ENCODE data around the gene IL4R. TPM values are rescaled to one million over a fixed set of nuclear protein-coding genes. Genes with fewer than 3 reads are reported as not detected.

The IL4R gene
- total RNA-seq, 1 experiment from 2014 or later, result 28.6 TPM

DNA sequence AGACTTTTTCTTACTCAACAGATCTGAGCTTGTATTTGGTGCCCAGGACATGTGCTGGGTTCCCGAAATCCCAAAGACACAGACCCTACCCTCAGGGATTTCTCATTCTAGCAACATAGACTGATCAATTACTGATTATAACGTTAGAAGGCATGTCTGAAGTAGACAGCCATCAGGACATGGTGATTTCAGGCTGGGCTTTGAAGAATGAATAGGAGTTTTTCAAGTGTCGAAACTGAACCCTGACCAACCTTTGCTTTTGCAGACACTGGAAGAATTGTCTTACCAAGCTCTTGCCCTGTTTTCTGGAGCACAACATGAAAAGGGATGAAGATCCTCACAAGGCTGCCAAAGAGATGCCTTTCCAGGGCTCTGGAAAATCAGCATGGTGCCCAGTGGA, 48.2 kb downstream of the IL4R start:
- H3K9ac ChIP-seq (ENCODE audit: extremely low read depth, insufficient read length, low read length), result no peak overlapping the region
- H2AK5ac ChIP-seq (ENCODE audit: insufficient read length, low read length), result no peak overlapping the region
- no peaks in the 10 kb centered on the region for H4K20me1 ChIP-seq (ENCODE audit: control insufficient read depth, insufficient read depth, insufficient read length)
- H2AFZ ChIP-seq (ENCODE audit: low read length), result no peak overlapping the region
- no peak overlapping the region for H4K5ac ChIP-seq (ENCODE audit: insufficient read length, low read depth, low read length)
- no peak overlapping the region for H3K27ac ChIP-seq (ENCODE audit: insufficient read length, low read depth, low read length)
- no peak overlapping the region for H4K8ac ChIP-seq (replicated peaks; ENCODE audit: insufficient read length, low read depth, low read length)
- H3K9me3 ChIP-seq (ENCODE audit: control insufficient read depth, low read depth, low read length), result no peaks in the 10 kb centered on the region
- Mint-ChIP-seq H3K27me3 (ENCODE audit: low read depth) (no peaks in the 10 kb centered on the region), H3K4me3 (no peak overlapping the region), H3K4me1 (peaks cover 7 to 9% of the 10 kb centered on the region in 2 experiments), H3K9me3 (no peaks in the 10 kb centered on the region; a peak in 1 of 5 replicates), H3K27ac (no peak overlapping the region; a peak in 1 of 7 replicates), H3K36me3 (ENCODE audit: insufficient read depth in 1 of 3, low read depth in 3 of 3) (peaks cover 16 to 40% (median 18%) of the 10 kb centered on the region in 3 experiments; a peak in 6 of 7 replicates)
- TF ChIP-seq, protein P1, sequence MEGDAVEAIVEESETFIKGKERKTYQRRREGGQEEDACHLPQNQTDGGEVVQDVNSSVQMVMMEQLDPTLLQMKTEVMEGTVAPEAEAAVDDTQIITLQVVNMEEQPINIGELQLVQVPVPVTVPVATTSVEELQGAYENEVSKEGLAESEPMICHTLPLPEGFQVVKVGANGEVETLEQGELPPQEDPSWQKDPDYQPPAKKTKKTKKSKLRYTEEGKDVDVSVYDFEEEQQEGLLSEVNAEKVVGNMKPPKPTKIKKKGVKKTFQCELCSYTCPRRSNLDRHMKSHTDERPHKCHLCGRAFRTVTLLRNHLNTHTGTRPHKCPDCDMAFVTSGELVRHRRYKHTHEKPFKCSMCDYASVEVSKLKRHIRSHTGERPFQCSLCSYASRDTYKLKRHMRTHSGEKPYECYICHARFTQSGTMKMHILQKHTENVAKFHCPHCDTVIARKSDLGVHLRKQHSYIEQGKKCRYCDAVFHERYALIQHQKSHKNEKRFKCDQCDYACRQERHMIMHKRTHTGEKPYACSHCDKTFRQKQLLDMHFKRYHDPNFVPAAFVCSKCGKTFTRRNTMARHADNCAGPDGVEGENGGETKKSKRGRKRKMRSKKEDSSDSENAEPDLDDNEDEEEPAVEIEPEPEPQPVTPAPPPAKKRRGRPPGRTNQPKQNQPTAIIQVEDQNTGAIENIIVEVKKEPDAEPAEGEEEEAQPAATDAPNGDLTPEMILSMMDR (conservative IDR thresholded peaks at IDR 0.05), result no peak
- WGBS (ENCODE audit: extremely low coverage, insufficient read length, low lambda C conversion rate), result no CpG with 5 or more reads among the region's 3 CpGs
- H3K18ac ChIP-seq (ENCODE audit: insufficient read length, low read depth, low read length), result no peak overlapping the region
- no peak overlapping the region for H3T11ph ChIP-seq (ENCODE audit: low read length)
- no peak for DNase-seq
- H3K4me2 ChIP-seq (ENCODE audit: insufficient read depth, insufficient read length, low read length), result no peak overlapping the region
- H3K27me3 ChIP-seq (ENCODE audit: insufficient read depth, low read length), result no peaks in the 10 kb centered on the region
- H3K79me1 ChIP-seq (ENCODE audit: insufficient read depth, low read depth, low read length, poor library complexity, severe bottlenecking), result no peaks in the 10 kb centered on the region
- H3K79me2 ChIP-seq (ENCODE audit: insufficient read depth, low read length), result no peaks in the 10 kb centered on the region
- H3K23me2 ChIP-seq (ENCODE audit: insufficient read length, low read depth, low read length, poor library complexity, severe bottlenecking), result no peaks in the 10 kb centered on the region
- H3K23ac ChIP-seq (ENCODE audit: insufficient read length, low read depth, low read length), result no peak overlapping the region
- no peaks in the 10 kb centered on the region for H3K4me1 ChIP-seq (ENCODE audit: insufficient read depth, low read length)
- H3K14ac ChIP-seq (ENCODE audit: insufficient read depth, low read length), result no peak overlapping the region
- no peak overlapping the region for H2BK15ac ChIP-seq (ENCODE audit: low read depth, low read length)
- H2BK20ac ChIP-seq (ENCODE audit: low read depth, low read length, poor library complexity, severe bottlenecking), result no peak overlapping the region
- no peak overlapping the region for H2BK12ac ChIP-seq (ENCODE audit: insufficient read length, low read depth, low read length)
- H3K56ac ChIP-seq (ENCODE audit: insufficient read length, low read depth, low read length), result no peak overlapping the region
- no peak overlapping the region for H2BK120ac ChIP-seq (ENCODE audit: low read depth, low read length, poor library complexity, severe bottlenecking)
- H3K4ac ChIP-seq (ENCODE audit: low read depth, low read length), result no peak overlapping the region
- no peak overlapping the region for H2BK5ac ChIP-seq (ENCODE audit: insufficient read length, low read length)
- H4K91ac ChIP-seq (ENCODE audit: insufficient read length, low read depth, low read length), result no peak overlapping the region
